HepG2 (cell line): Measurements from ENCODE around the gene SSNA1. TPM values are rescaled to one million over a fixed set of nuclear protein-coding genes. Genes with fewer than 3 reads are reported as not detected.

Source experiments
- ARID2 ChIP-seq: sonication (generic); formaldehyde crosslinking; IDR thresholded peaks from 2 replicates; pipeline ENCODE4 v1.8.1; 2022; ENCODE audit warnings: mild to moderate bottlenecking, missing genetic modification reagents, borderline replicate concordance
- ATM ChIP-seq: fragments of 450-650 bp; IDR thresholded peaks from 2 replicates; pipeline ENCODE4 v1.7.1; 2017; ENCODE audit warnings: mild to moderate bottlenecking, borderline replicate concordance
- EEA1 ChIP-seq: sonication (generic); formaldehyde crosslinking; IDR thresholded peaks from 2 replicates; pipeline ENCODE4 v1.5.1; 2020; ENCODE audit warnings: mild to moderate bottlenecking, missing genetic modification reagents, borderline replicate concordance
- FOSL1 ChIP-seq: sonication (generic); formaldehyde crosslinking; IDR thresholded peaks from 2 replicates; pipeline ENCODE4 v1.9.0; 2021; ENCODE audit warnings: missing genetic modification reagents, borderline replicate concordance
- FOXO4 ChIP-seq: sonication (generic); formaldehyde crosslinking; conservative IDR thresholded peaks from 2 replicates; pipeline ENCODE4 v1.8.1; 2023; ENCODE audit warnings: missing genetic modification reagents
- HES4 ChIP-seq: sonication (generic); formaldehyde crosslinking; IDR thresholded peaks from 2 replicates; pipeline ENCODE4 v1.9.0; 2021; ENCODE audit warnings: mild to moderate bottlenecking, missing genetic modification reagents, borderline replicate concordance
- HOXA9 ChIP-seq: sonication (generic); formaldehyde crosslinking; IDR thresholded peaks from 2 replicates; pipeline ENCODE4 v1.8.1; 2022; ENCODE audit warnings: missing genetic modification reagents, mild to moderate bottlenecking, moderate library complexity, borderline replicate concordance
- JDP2 ChIP-seq: sonication (generic); formaldehyde crosslinking; IDR thresholded peaks from 2 replicates; pipeline ENCODE4 v1.8.1; 2022; ENCODE audit warnings: missing genetic modification reagents, borderline replicate concordance
- POLR2AphosphoS2 ChIP-seq: IDR thresholded peaks from 2 replicates; pipeline ENCODE4 v1.6.1; 2011; ENCODE audit warnings: low read depth, low read length, improper control_type of control experiment
- PRDM15 ChIP-seq: sonication (generic); formaldehyde crosslinking; IDR thresholded peaks from 2 replicates; pipeline ENCODE4 v1.4.0; 2020; ENCODE audit warnings: missing genetic modification reagents
- ZFP41 ChIP-seq: sonication (generic); formaldehyde crosslinking; IDR thresholded peaks from 2 replicates; pipeline ENCODE4 v1.4.0; 2020; ENCODE audit warnings: mild to moderate bottlenecking, missing genetic modification reagents, borderline replicate concordance
- ZKSCAN8 ChIP-seq: IDR thresholded peaks from 2 replicates; pipeline ENCODE4 v1.6.1; 2016; ENCODE audit warnings: borderline replicate concordance, missing genetic modification reagents, missing compliant biosample characterization
- ZMYM4 ChIP-seq: sonication (generic); formaldehyde crosslinking; IDR thresholded peaks from 2 replicates; pipeline ENCODE4 v1.8.1; 2023; ENCODE audit warnings: mild to moderate bottlenecking, missing genetic modification reagents
- ZNF550 ChIP-seq: sonication (generic); formaldehyde crosslinking; IDR thresholded peaks from 2 replicates; pipeline ENCODE4 v1.4.0; 2020; ENCODE audit warnings: mild to moderate bottlenecking, missing genetic modification reagents, borderline replicate concordance
- ZNF562 ChIP-seq: sonication (generic); formaldehyde crosslinking; IDR thresholded peaks from 2 replicates; pipeline ENCODE4 v1.8.0; 2022; ENCODE audit warnings: missing genetic modification reagents, borderline replicate concordance
- ZNF567 ChIP-seq: sonication (generic); formaldehyde crosslinking; IDR thresholded peaks from 2 replicates; pipeline ENCODE4 v1.8.1; 2023; ENCODE audit warnings: mild to moderate bottlenecking, missing genetic modification reagents, borderline replicate concordance
- ZNF83 ChIP-seq: sonication (generic); formaldehyde crosslinking; IDR thresholded peaks from 2 replicates; pipeline ENCODE4 v1.4.0; 2020; ENCODE audit warnings: missing genetic modification reagents, mild to moderate bottlenecking, borderline replicate concordance
- ZNF850 ChIP-seq: sonication (generic); formaldehyde crosslinking; conservative IDR thresholded peaks from 2 replicates; pipeline ENCODE4 v1.9.0; 2021; ENCODE audit warnings: mild to moderate bottlenecking, missing genetic modification reagents
- polyA plus RNA-seq, 8 experiments: library from polyadenylated mRNA; depleted of rRNA in 3 of 8; stranded (reverse) in 7 of 8; unstranded in 1 of 8; fragments of >200 nt; fragmentation: Illumina TruSeq in 4 of 8; extraction: Trizol in 4 of 8; gene quantifications; 2 replicates each; pipeline versions ENCODE4 v1.2.1 to v1.2.3, GENCODE V29; 2011 to 2016; ENCODE audit warnings: low read depth in 4 of 8, missing spikeins in 1 of 8, mixed read lengths in 1 of 8; ENCODE audit not compliant: insufficient read depth in 1 of 8
- total RNA-seq, 5 experiments: library from RNA; depleted of rRNA; stranded (reverse); fragments of >200 nt; fragmentation: Illumina TruSeq; extraction: Trizol; gene quantifications; 2 replicates each; pipeline ENCODE4 v1.2.3, GENCODE V29; 2016; ENCODE audit warnings: low read depth in 1 of 5
- TF ChIP-seq, protein P1 (sequence below): sonication (generic); formaldehyde crosslinking; IDR thresholded peaks from 2 replicates; pipeline ENCODE4 v1.5.1; 2020; ENCODE audit warnings: mild to moderate bottlenecking, missing genetic modification reagents, borderline replicate concordance
- TF ChIP-seq, protein P2 (sequence below): sonication (generic); formaldehyde crosslinking; IDR thresholded peaks from 2 replicates; pipeline ENCODE4 v1.5.0; 2020; ENCODE audit warnings: missing genetic modification reagents

Gene SSNA1
- total and polyA plus RNA-seq, 2 of the 13 experiments (the other 11 are each of a cell fraction or from before 2014, with no cell fraction given): 35.9 to 49.4 TPM

DNA sequence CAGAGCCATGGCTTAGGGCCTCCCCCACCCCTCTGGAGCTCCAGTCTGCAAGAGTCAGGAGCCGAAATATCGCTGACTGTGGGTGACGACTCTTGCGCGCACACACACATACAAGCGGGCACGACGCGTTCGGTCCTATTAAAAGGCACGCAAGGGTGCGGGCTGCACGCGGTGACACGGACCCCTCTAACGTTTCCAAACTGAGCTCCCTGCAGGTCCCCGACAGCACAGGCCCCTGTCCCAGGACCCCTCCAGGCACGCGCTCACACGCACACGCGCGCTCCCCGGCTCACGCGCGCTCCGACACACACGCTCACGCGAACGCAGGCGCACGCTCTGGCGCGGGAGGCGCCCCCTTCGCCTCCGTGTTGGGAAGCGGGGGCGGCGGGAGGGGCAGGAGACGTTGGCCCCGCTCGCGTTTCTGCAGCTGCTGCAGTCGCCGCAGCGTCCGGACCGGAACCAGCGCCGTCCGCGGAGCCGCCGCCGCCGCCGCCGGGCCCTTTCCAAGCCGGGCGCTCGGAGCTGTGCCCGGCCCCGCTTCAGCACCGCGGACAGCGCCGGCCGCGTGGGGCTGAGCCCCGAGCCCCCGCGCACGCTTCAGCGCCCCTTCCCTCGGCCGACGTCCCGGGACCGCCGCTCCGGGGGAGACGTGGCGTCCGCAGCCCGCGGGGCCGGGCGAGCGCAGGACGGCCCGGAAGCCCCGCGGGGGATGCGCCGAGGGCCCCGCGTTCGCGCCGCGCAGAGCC is 49.6 kb upstream of the SSNA1 start, which contains the start of gene GRIN1 (continued):
- TF ChIP-seq ZMYM4 (no peak), ZNF550 (CRISPR knock-in tag) (no peak), PRDM15 (CRISPR knock-in tag) (0 out of 2 replicates have a peak, but pooled peaks have one; percentile 25), JDP2 (CRISPR knock-in tag) (no peak), ZNF850 (CRISPR knock-in tag) (no peak), HOXA9 (no peak), FOXO4 (CRISPR knock-in tag) (no peak), POLR2AphosphoS2 (no peak), HES4 (peak; percentile 93), ATM (no peak), ZNF562 (CRISPR knock-in tag) (no peak), ZNF567 (CRISPR knock-in tag) (no peak), ZNF83 (CRISPR knock-in tag) (no peak), FOSL1 (CRISPR knock-in tag) (no peak), ZFP41 (no peak), EEA1 (CRISPR knock-in tag) (no peak), ZKSCAN8 (CRISPR knock-in tag) (no peak), ARID2 (CRISPR knock-in tag) (no peak)
- TF ChIP-seq, protein P1, sequence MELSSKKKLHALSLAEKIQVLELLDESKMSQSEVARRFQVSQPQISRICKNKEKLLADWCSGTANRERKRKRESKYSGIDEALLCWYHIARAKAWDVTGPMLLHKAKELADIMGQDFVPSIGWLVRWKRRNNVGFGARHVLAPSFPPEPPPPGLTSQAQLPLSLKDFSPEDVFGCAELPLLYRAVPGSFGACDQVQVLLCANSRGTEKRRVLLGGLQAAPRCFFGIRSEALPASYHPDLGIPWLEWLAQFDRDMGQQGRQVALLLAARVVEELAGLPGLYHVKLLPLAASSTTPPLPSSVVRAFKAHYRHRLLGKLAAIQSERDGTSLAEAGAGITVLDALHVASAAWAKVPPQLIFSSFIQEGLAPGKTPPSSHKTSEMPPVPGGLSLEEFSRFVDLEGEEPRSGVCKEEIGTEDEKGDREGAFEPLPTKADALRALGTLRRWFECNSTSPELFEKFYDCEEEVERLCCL (CRISPR knock-in tag): no peak
- TF ChIP-seq, protein P2, sequence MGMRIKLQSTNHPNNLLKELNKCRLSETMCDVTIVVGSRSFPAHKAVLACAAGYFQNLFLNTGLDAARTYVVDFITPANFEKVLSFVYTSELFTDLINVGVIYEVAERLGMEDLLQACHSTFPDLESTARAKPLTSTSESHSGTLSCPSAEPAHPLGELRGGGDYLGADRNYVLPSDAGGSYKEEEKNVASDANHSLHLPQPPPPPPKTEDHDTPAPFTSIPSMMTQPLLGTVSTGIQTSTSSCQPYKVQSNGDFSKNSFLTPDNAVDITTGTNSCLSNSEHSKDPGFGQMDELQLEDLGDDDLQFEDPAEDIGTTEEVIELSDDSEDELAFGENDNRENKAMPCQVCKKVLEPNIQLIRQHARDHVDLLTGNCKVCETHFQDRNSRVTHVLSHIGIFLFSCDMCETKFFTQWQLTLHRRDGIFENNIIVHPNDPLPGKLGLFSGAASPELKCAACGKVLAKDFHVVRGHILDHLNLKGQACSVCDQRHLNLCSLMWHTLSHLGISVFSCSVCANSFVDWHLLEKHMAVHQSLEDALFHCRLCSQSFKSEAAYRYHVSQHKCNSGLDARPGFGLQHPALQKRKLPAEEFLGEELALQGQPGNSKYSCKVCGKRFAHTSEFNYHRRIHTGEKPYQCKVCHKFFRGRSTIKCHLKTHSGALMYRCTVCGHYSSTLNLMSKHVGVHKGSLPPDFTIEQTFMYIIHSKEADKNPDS: no peak
